ENCODE results near the gene SSH3. TPM values are rescaled to one million over a fixed set of nuclear protein-coding genes. Genes with fewer than 3 reads are reported as not detected.

The SSH3 gene
- total RNA-seq, 1 donor from 2014 or later = 5.1 TPM

DNA sequence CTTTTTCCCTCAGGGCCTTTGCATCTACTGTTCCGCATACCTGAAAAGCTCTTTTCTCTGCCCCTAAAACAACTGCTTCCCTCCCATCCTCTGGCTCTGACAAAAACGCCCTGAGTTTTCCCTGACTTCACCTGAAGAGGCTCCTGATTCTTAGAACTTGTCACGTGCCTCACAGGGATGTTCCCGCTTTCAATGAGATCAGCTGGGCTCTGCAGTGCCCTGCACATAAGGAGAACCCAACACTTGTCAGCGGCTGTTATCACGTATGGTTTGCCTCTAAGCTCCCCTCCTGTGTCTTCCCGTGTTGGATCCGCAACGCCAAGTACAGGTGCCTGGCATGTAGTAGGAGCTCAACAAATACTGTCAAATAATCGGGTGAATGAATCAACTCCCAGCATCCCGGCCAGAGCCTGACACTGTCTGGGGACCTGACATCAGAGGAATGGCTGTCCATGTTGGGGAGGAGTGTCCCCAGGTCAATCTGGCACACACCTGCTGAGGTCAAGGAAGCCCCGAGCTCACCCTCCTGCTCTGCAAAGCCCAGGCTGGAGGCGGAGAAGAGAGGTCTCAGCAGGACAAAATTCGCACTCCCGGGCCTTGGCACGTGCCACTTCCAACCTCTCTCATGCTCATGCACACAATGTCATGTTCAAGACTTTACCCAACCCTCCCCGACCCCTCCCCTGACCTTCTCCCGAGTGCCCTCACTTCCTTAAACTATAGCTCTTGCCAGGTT is 41.2 kb upstream of the SSH3 start:
- peaks cover 5% of the 10 kb centered on the region for H3K36me3 Mint-ChIP-seq (ENCODE audit: low read depth)
- peaks cover 31% of the 10 kb centered on the region for H3K4me1 Mint-ChIP-seq
- peak overlapping the region; percentile 56 for H3K4me3 Mint-ChIP-seq
- peaks cover 2% of the 10 kb centered on the region for H3K27me3 Mint-ChIP-seq
- ChIA-PET POLR2A (interaction anchor here (0.6 to 4.2 kb wide), 14 partner anchors 10 to 420 kb away, joined by 3 to 53 read pairs (median 6); partner anchors contain the start of genes ANKRD13D and POLD4), CTCF (interaction anchor here (0.6 to 5.1 kb wide), 22 partner anchors 9 to 181 kb away, joined by 3 to 75 read pairs (median 5); partner anchors contain the start of gene ANKRD13D)
- DNase-seq (no peak), ATAC-seq (ENCODE audit: low read depth) (no peak)
- TF ChIP-seq, protein P1, sequence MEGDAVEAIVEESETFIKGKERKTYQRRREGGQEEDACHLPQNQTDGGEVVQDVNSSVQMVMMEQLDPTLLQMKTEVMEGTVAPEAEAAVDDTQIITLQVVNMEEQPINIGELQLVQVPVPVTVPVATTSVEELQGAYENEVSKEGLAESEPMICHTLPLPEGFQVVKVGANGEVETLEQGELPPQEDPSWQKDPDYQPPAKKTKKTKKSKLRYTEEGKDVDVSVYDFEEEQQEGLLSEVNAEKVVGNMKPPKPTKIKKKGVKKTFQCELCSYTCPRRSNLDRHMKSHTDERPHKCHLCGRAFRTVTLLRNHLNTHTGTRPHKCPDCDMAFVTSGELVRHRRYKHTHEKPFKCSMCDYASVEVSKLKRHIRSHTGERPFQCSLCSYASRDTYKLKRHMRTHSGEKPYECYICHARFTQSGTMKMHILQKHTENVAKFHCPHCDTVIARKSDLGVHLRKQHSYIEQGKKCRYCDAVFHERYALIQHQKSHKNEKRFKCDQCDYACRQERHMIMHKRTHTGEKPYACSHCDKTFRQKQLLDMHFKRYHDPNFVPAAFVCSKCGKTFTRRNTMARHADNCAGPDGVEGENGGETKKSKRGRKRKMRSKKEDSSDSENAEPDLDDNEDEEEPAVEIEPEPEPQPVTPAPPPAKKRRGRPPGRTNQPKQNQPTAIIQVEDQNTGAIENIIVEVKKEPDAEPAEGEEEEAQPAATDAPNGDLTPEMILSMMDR (IDR thresholded peaks at IDR 0.05) = no peak
- peak overlapping the region; percentile 79 for H3K27ac Mint-ChIP-seq
- no peaks in the 10 kb centered on the region for H3K9me3 Mint-ChIP-seq
- intact Hi-C loops (cut with micrococcal nuclease) = loop anchor here (1.0 kb wide), 4 partner anchors 27 to 181 kb away; partner anchors contain the start of gene ANKRD13D

DNA sequence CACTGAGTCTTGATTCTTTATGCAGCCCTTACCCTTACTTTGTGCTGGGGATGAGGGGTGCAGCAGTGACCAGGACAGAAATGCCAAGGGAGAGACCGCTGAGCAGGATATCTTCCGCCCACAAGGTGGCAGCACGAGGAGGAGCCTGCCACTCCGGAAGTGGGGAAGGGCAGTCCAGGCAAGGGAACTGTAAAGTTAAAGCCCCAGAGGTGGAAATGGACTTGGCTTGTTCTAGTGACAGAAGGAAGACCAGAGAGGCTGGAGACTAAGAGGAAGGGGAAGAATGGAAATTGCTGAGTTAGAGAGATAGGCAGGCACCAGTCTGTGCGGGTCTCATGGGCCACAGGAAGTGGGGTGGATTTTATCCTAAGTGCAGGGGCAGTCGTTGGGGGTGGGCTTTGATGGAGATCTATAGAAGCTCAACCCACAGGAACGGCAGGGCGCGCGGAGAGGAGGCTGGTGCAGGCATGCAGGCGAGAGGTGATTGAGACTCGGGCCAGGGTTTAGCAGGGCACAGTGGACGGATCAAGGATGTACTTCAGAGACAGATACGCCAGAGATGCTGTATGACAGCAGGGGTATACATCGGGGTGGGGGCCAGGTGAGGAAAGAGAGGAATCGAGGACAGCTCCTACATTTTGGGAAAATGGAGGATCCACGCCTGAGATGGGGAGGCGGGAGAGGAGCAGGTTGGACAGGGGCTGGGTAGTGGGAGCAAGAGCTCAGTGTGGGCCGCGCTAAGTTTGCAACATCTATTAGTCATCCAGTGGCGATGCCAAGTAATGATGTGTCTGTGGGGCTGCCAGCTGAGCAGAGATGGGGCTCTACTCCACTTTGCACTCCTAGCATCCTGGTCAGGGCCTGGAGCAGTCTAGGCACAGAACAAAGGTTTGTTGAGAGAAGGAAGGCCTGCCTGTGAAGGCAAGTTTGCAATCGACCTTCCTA is 40.3 kb upstream of the SSH3 start:
- peak overlapping the region; percentile 79 for H3K27ac Mint-ChIP-seq
- ChIA-PET CTCF (interaction anchor here (0.6 to 5.1 kb wide), 20 partner anchors 8 to 182 kb away, joined by 3 to 75 read pairs (median 5); partner anchors contain the start of gene ANKRD13D), POLR2A (interaction anchor here (0.6 to 4.2 kb wide), 15 partner anchors 9 to 421 kb away, joined by 3 to 53 read pairs (median 7); partner anchors contain the start of genes ANKRD13D and POLD4)
- ATAC-seq (ENCODE audit: low read depth) (peak; percentile 60), DNase-seq (peak; percentile 67)
- TF ChIP-seq, protein P1 (IDR thresholded peaks at IDR 0.05) = no peak
- no peaks in the 10 kb centered on the region for H3K9me3 Mint-ChIP-seq
- intact Hi-C loops (cut with micrococcal nuclease) = loop anchor here (1.0 kb wide), 4 partner anchors 26 to 182 kb away; partner anchors contain the start of gene ANKRD13D
- H3K4me1 Mint-ChIP-seq = peaks cover 39% of the 10 kb centered on the region
- peak overlapping the region; percentile 56 for H3K4me3 Mint-ChIP-seq
- H3K27me3 Mint-ChIP-seq = peaks cover 2% of the 10 kb centered on the region
- H3K36me3 Mint-ChIP-seq (ENCODE audit: low read depth) = peaks cover 9% of the 10 kb centered on the region

DNA sequence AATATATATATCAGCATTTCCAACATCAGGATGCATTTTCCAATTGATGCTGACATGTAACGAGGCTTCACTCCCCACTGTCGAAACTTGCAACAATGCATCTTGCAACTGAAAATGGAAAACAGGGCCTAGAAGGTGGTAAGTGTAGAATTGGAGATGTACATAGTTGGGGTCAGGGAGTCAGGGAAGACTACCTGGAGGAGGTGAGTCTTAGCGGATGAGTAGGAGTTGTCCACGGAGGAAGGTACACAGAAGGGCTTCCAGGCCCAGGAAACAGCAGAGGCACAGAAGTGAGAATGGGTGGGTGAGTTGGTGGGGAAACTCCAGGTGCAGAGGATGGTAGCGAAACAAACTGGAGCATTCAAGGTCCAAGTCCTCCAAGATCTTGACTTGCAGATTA is 39.1 kb upstream of the SSH3 start:
- peaks cover 2% of the 10 kb centered on the region for H3K27me3 Mint-ChIP-seq
- no peak overlapping the region for H3K27ac Mint-ChIP-seq
- intact Hi-C loops (cut with micrococcal nuclease) = no loop called here
- POLR2A ChIA-PET = interaction anchor here (1.4 to 4.2 kb wide), 6 partner anchors 14 to 117 kb away, joined by 5 to 53 read pairs (median 17); partner anchors contain the start of gene ANKRD13D
- TF ChIP-seq, protein P1 (IDR thresholded peaks at IDR 0.05) = no peak
- ATAC-seq (ENCODE audit: low read depth) = no peak
- H3K9me3 Mint-ChIP-seq = no peaks in the 10 kb centered on the region
- no peak for DNase-seq
- peaks cover 51% of the 10 kb centered on the region for H3K4me1 Mint-ChIP-seq
- CTCF ChIA-PET = interaction anchor here (0.7 to 5.1 kb wide), 7 partner anchors 11 to 118 kb away, joined by 3 to 75 read pairs (median 19); partner anchors contain the start of gene ANKRD13D
- peak overlapping the region; percentile 61 for H3K4me3 Mint-ChIP-seq
- H3K36me3 Mint-ChIP-seq (ENCODE audit: low read depth) = peaks cover 18% of the 10 kb centered on the region

DNA sequence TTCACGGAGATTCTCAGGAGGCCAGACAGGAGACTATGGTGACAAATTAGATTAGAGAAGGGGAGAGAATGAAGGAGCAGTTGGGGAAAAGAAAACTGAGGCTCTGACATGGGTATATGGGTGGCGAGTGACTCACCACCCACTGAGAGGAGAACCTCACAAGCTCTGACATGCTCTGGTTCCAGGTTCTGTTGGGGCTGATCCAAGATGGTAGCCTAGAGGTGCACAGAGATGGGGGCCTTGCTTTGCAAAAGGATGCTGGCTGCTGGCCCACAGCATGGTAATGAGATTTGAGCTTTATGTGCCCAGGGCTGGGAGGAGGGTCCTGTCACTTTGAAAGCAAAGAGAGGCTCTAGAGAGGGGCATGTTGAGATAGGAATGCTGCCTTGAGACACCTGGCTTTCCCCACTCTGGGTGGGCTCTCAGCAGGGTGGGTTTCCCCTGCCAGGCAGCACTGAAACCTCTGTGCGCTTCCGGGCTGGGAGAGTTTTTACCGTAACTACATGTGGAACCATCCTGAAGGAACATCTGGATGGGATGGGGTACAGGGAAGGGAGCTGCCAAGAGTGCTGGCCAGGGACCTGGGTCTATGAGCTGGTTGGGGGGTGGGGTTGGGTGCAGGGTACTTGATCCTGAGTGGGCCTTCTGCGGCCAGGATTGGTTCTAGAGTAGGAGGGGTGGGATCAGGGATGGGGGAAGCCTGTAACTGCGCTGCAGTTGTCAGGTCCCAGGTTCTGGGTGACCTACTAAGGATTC is 38.3 kb upstream of the SSH3 start:
- POLR2A ChIA-PET = interaction anchor here (0.6 to 4.7 kb wide), 5 partner anchors 13 to 216 kb away, joined by 3 to 85 read pairs (median 10); partner anchors contain the start of gene ANKRD13D
- peaks cover 19% of the 10 kb centered on the region for H3K36me3 Mint-ChIP-seq (ENCODE audit: low read depth)

More for the DNA sequence above, 38.3 kb upstream of the SSH3 start:
- no peak for ATAC-seq (ENCODE audit: low read depth)
- Mint-ChIP-seq H3K4me3 (peak overlapping the region; percentile 61), H3K27ac (peak overlapping the region; percentile 84), H3K4me1 (peaks cover 59% of the 10 kb centered on the region), H3K27me3 (peaks cover 2% of the 10 kb centered on the region), H3K9me3 (no peaks in the 10 kb centered on the region)
- TF ChIP-seq, protein P1 (IDR thresholded peaks at IDR 0.05) = no peak
- intact Hi-C loops (cut with micrococcal nuclease) = no loop called here
- no peak for DNase-seq
- CTCF ChIA-PET = interaction anchor here (0.7 to 5.1 kb wide), 4 partner anchors 50 to 119 kb away, joined by 3 to 75 read pairs (median 4); no protein-coding TSS in a partner anchor

Data from activated B cell treated with CpG ODN at 0.5 μM for 24 hours (primary cell).